GM13976 (cell line): ENCODE results near the gene HTATIP2.
"Not testable (repeated sequence)": the region's sequence is repeated elsewhere in the genome, so short reads cannot be mapped to it uniquely, and the experiment has no call there.

Source experiments
- DNase-seq: peaks from one replicate; pipeline ENCODE4 v3.0.0; 2012; ENCODE audit warnings: low spot score
- in situ Hi-C: fragments of 300-500 bp; cut with MboI; formaldehyde crosslinking; loops from one replicate; pipeline ENCODE4 v1.12.0; 2022; ENCODE audit warnings: low sequenced_read_pairs, mixed read lengths, inconsistent platforms; ENCODE audit not compliant: unreplicated experiment
- TF ChIP-seq, protein P1 (sequence below): IDR thresholded peaks from 2 replicates; pipeline ENCODE4 v1.5.1; 2012; ENCODE audit warnings: borderline replicate concordance, mild to moderate bottlenecking; ENCODE audit not compliant: insufficient read depth; ENCODE audit errors: extremely low read depth, missing control alignments, control extremely low read depth

Gene HTATIP2

DNA sequence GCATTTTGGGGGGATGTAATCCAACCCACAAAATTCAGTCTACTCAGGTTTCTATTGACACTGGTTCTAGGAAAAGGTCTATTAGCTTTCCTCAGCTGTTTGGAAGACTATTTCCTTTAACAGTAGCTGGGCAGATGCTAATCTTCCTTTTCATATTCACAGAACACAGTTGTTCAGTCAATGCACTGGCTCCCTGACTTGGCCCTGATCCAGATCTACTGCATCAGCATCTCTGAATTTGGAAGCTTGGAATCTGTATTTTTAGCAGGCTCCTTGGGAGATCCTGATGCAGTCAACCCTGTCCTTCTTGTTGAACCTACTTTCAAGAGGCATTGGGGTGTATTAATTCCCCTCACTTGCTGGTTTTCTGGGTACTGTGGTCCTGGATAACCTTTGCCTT, 6.3 kb downstream of the HTATIP2 start:
- TF ChIP-seq, protein P1, sequence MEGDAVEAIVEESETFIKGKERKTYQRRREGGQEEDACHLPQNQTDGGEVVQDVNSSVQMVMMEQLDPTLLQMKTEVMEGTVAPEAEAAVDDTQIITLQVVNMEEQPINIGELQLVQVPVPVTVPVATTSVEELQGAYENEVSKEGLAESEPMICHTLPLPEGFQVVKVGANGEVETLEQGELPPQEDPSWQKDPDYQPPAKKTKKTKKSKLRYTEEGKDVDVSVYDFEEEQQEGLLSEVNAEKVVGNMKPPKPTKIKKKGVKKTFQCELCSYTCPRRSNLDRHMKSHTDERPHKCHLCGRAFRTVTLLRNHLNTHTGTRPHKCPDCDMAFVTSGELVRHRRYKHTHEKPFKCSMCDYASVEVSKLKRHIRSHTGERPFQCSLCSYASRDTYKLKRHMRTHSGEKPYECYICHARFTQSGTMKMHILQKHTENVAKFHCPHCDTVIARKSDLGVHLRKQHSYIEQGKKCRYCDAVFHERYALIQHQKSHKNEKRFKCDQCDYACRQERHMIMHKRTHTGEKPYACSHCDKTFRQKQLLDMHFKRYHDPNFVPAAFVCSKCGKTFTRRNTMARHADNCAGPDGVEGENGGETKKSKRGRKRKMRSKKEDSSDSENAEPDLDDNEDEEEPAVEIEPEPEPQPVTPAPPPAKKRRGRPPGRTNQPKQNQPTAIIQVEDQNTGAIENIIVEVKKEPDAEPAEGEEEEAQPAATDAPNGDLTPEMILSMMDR, result no peak
- no peak for DNase-seq
- in situ Hi-C loops, result no loop called here

DNA sequence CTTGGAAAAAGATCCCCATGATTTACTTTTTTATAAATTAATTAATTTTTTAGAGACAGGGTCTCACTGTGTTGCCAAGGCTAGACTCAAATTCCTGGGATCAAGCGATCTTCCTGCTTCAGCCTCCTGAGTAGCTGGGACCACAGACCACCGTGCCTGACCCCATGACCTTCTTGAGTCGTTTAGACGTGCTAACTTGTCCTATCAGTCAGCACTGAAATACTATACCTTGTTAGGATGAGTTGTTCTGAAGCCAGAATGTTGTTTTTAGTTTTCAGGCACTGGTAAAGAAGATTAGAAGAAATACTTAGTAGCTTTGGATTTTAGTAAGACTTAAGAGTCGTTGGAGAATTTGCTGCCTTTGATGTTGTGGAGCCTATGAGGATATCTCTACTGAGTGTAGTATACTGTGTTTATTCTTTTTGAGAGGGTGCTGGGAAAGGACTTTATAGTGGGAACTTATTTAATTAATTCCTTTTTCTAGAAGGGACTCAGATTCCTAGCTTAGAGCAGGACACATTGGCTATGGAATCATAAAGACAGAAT, 8.6 kb downstream of the HTATIP2 start:
- TF ChIP-seq, protein P1, result no peak
- in situ Hi-C loops, result no loop called here
- no peak for DNase-seq

DNA sequence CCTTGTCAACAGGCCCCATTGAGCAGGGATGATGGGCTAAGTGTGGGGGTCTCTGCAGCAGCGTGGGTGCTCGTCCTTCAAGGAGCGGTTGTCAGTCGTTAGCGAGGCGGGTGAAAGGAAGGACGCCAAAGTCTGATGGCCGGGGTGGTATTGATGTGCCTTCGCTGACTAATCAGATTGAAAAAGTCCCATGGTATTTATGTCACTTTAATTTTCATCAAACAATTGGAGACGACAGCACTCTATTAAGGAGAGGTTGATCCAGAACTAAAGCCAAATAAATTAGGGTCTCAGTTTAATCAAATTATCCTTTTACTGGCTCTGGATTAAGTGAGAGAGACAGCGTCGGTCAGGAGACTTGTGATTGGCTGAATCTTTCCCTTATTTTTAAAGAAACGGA, 9.6 kb downstream of the HTATIP2 start:
- TF ChIP-seq, protein P1, result no peak
- DNase-seq, result no peak
- in situ Hi-C loops, result no loop called here

DNA sequence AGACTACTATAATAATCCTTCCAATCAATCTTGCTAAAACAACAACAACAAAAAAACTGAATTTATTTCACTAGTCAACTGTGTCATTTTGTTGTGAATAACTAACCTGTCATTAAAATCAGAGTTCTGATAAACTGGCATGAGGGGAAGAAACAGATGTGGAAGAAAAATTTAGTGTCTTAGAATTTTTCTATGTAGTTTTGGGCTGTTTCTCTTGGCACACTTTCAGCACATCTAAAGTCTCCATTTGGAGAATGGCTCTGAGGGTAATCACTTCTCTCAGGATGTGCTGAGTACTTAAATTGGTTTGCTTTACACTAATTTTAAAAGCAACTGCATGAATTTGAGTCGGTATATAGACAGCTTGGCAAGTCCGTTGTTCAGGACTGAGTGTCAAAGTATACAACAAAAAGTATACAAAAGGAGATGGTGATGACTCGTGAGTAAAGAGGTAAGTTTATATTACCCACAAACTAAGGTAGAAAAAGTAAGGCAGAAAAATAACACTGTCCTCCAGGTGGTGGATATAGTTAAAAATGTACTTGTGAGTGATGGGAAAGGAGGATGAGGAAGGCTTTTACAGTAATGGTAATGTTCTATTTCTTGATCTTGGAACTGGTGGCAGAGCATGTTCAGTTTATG, 10.2 kb downstream of the HTATIP2 start:
- DNase-seq, result no peak
- in situ Hi-C loops, result no loop called here
- TF ChIP-seq, protein P1, result no peak

DNA sequence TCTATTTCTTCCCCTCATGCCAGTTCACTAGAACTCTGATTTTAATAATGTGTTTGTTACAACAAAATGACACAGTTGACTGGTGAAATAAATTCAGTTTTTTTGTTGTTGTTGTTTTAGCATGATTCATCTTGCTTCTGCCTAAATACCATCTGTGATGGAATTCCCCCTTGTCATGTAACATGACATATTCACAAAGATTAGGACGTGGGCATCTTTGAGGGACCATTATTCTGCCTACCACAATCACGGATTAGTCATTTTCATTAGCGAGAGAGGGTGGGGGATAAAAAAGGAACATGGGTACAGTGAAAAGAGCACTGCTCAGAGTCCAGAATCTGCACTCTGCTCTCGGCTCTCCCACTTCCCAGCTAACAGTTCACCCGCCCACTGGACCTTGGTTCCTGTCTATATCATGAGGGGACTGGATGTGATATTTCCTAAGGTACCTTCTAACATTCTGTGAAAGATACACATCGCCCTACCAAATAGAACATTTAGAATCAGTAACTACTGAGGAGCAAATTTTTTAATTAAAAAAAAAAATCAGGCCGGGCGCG, 11.3 kb downstream of the HTATIP2 start:
- in situ Hi-C loops, result no loop called here
- DNase-seq, result no peak
- TF ChIP-seq, protein P1, result no peak

DNA sequence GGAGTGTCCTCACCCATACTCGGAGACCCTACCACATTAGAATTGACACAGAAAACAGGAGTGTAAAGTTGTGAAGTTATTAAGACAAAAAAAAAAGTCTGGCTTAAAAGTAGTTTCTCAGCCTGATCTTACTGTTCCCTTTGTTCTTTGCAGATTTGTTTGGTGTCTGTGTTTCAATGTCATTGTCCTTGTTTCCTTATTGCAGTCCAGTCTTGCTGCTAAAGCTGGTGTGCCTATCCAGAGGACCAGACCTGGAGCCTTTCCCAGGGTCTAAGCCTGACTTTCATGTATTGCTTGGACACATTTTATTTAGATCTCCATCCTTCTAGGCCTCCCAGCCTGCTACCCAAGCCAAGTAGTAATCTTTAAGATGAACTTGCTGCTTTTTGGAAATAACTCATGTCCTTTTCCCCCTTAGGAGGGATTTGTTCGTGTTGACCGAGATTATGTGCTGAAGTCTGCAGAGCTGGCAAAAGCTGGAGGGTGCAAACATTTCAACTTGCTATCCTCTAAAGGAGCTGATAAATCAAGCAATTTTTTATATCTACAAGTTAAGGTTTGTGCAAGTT, 12.7 kb downstream of the HTATIP2 start:
- TF ChIP-seq, protein P1, result no peak
- in situ Hi-C loops, result no loop called here

DNA sequence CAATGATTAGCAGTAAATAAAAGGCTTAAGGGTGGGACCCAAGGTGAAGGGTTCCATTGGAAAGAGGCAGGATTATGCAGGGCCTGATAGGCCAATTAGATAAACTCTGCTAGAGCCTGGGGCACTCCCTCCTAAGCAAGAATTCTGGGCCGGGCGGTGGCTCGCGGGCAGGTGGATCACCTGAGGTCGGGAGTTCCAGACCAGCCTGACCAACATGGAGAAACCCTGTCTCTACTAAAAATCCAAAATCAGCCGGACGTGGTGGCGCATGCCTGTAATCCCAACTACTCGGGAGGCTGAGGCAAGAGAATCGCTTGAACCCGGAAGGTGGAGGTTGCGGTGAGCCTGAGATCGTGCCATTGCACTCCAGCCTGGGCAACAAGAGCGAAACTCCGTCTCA, 22.5 kb downstream of the HTATIP2 start:
- not testable (repeated sequence) for DNase-seq
- in situ Hi-C loops, result loop anchor here (10.0 kb wide), 1 partner anchor 219 kb away; no protein-coding TSS in a partner anchor

More for the DNA sequence above, 12.7 kb downstream of the HTATIP2 start:
- no peak for DNase-seq
